ENCODE results near the gene CIT. TPM values are rescaled to one million over a fixed set of nuclear protein-coding genes. Genes with fewer than 3 reads are reported as not detected.

Gene CIT
- total and polyA plus RNA-seq, 9 of the 15 experiments (the other 6 are each of a cell fraction or from before 2014, with no cell fraction given): 1.1 to 46.7 (median 21.3) TPM

GRCh38 chr12:119665164-119665929 lies 211.8 kb downstream of the CIT start (continued):
- TF ChIP-seq TSHZ1 (CRISPR knock-in tag; IDR thresholded peaks at IDR 0.05): 0 out of 2 replicates have a peak, but pooled peaks have one; percentile 32
- TF ChIP-seq GTF3C2 (IDR thresholded peaks at IDR 0.05; ENCODE audit: borderline replicate concordance, extremely low read depth, insufficient read length): no peak
- peak; percentile 100 for TF ChIP-seq KLF16 (IDR thresholded peaks at IDR 0.05)
- peak; percentile 57; the same call in 1 of the 2 replicates for TF ChIP-seq PKNOX1 (IDR thresholded peaks at IDR 0.05)
- no peak for TF ChIP-seq RFX1 (IDR thresholded peaks at IDR 0.05)
- TF ChIP-seq TAF1 (IDR thresholded peaks at IDR 0.05; ENCODE audit: control insufficient read depth, extremely low read depth, insufficient read depth, low read length, severe bottlenecking): no peak
- TF ChIP-seq CBFA2T2 (conservative IDR thresholded peaks at IDR 0.05): peak; percentile 100
- TF ChIP-seq JUND (IDR thresholded peaks at IDR 0.05; ENCODE audit: borderline replicate concordance, low read depth, low read length): peak; percentile 82; the same call in 1 of the 2 replicates
- peak; percentile 63; the same call in 2 of the 3 replicates for TF ChIP-seq JUND (tag; IDR thresholded peaks at IDR 0.05; ENCODE audit: borderline replicate concordance, low read depth, low read length)
- TF ChIP-seq RNF2 (IDR thresholded peaks at IDR 0.05): peak; percentile 96
- peak; percentile 84; the same call in 1 of the 2 replicates for TF ChIP-seq HIVEP1 (CRISPR knock-in tag; IDR thresholded peaks at IDR 0.05)
- TF ChIP-seq SMAD1 (IDR thresholded peaks at IDR 0.05; ENCODE audit: low read depth, low read length, partially characterized antibody): peak; percentile 98
- no peak for TF ChIP-seq PRMT5 (CRISPR knock-in tag; IDR thresholded peaks at IDR 0.05)
- TF ChIP-seq U2AF2 (optimal IDR thresholded peaks at IDR 0.05; ENCODE audit: low read depth, low read length): no peak
- TF ChIP-seq CTCF (IDR thresholded peaks at IDR 0.05 in 2 of 3, conservative IDR thresholded peaks at IDR 0.05 in 1 of 3; ENCODE audit: insufficient read depth in 2 of 3, low read depth in 1 of 3, low read length in 3 of 3): no peak
- no peak for TF ChIP-seq HDAC8 (tag; IDR thresholded peaks at IDR 0.05)
- TF ChIP-seq STAG1 (CRISPR knock-in tag; IDR thresholded peaks at IDR 0.05; ENCODE audit: borderline replicate concordance): no peak
- no peak for TF ChIP-seq NR2F6 (CRISPR knock-in tag; IDR thresholded peaks at IDR 0.05)

Measured in K562 (cell line).